Gastroesophageal sphincter (tissue), 3 donors: ENCODE results near the gene LPCAT1.

Source experiments
- POLR2A ChIP-seq, 2 donors: fragments of 450-650 bp; IDR thresholded peaks; one replicate each; pipeline ENCODE4 v1.6.1; 2017; ENCODE audit warnings: antibody characterized with exemption in 2 of 2, mild to moderate bottlenecking in 2 of 2, moderate library complexity in 1 of 2
- TF ChIP-seq, protein P1 (sequence below), 4 experiments: fragments of 200-600 bp in 2 of 4; fragments of 450-650 bp in 2 of 4; sonication (generic) in 1 of 4; IDR thresholded peaks; one replicate each; pipeline ENCODE4 v1.5.1; 2017 to 2019; ENCODE audit warnings: antibody characterized with exemption in 4 of 4, mild to moderate bottlenecking in 2 of 4, moderate library complexity in 2 of 4

DNA sequence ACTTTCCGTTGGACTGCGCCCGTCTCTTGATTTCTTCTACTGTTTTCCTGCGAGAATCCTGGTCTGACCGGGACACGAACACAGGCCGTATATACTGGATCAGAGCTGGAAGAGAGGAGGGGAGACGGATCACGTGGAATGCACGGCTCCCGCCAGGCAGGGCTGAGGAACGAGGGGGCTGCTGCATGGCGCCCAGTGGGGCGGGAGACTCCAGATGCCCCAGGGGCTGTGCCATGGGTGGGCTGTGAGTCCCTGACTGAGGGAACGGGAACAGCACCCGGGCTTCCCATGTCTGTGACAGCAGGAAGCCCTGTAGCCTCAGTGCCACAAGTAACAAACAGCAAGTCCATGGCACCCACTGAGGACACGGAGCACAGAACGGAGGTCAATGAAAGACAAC, 34.0 kb downstream of the LPCAT1 start:
- TF ChIP-seq, protein P1, sequence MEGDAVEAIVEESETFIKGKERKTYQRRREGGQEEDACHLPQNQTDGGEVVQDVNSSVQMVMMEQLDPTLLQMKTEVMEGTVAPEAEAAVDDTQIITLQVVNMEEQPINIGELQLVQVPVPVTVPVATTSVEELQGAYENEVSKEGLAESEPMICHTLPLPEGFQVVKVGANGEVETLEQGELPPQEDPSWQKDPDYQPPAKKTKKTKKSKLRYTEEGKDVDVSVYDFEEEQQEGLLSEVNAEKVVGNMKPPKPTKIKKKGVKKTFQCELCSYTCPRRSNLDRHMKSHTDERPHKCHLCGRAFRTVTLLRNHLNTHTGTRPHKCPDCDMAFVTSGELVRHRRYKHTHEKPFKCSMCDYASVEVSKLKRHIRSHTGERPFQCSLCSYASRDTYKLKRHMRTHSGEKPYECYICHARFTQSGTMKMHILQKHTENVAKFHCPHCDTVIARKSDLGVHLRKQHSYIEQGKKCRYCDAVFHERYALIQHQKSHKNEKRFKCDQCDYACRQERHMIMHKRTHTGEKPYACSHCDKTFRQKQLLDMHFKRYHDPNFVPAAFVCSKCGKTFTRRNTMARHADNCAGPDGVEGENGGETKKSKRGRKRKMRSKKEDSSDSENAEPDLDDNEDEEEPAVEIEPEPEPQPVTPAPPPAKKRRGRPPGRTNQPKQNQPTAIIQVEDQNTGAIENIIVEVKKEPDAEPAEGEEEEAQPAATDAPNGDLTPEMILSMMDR (IDR thresholded peaks at IDR 0.05), result no peak
- TF ChIP-seq POLR2A (IDR thresholded peaks at IDR 0.05), result no peak
